Adrenal gland (tissue), 5 donors: ENCODE results near the gene NPEPL1.

Experiments
- CTCF ChIP-seq, 6 experiments: fragments of 450-650 bp in 4 of 6; fragments of 200-600 bp in 2 of 6; sonication (generic) in 1 of 6; IDR thresholded peaks; 1 replicate in 5 of 6; 2 replicates in 1 of 6; pipeline versions ENCODE4 v1.5.1 to v1.8.0; 2016 to 2021; ENCODE audit warnings: antibody characterized with exemption in 6 of 6, mild to moderate bottlenecking in 2 of 6, moderate library complexity in 1 of 6
- POLR2A ChIP-seq, 2 donors: fragments of 450-650 bp; IDR thresholded peaks; one replicate each; pipeline ENCODE4 v1.6.1; 2017; ENCODE audit warnings: antibody characterized with exemption in 2 of 2, mild to moderate bottlenecking in 2 of 2, moderate library complexity in 1 of 2
- donor health status: DM: no; HTN: no; CAD: no.

GRCh38 chr20:58751979-58752378 is 59.4 kb downstream of the NPEPL1 start:
- TF ChIP-seq CTCF (IDR thresholded peaks at IDR 0.05): no peak
- TF ChIP-seq POLR2A (IDR thresholded peaks at IDR 0.05): no peak
